ENCODE measurements around the gene RNF112. TPM values are rescaled to one million over a fixed set of nuclear protein-coding genes. Genes with fewer than 3 reads are reported as not detected.

RNF112 gene
- total and polyA plus RNA-seq, 2 of the 13 experiments (the other 11 are each of a cell fraction or from before 2014, with no cell fraction given): 0.05 TPM; not detected in 1

DNA sequence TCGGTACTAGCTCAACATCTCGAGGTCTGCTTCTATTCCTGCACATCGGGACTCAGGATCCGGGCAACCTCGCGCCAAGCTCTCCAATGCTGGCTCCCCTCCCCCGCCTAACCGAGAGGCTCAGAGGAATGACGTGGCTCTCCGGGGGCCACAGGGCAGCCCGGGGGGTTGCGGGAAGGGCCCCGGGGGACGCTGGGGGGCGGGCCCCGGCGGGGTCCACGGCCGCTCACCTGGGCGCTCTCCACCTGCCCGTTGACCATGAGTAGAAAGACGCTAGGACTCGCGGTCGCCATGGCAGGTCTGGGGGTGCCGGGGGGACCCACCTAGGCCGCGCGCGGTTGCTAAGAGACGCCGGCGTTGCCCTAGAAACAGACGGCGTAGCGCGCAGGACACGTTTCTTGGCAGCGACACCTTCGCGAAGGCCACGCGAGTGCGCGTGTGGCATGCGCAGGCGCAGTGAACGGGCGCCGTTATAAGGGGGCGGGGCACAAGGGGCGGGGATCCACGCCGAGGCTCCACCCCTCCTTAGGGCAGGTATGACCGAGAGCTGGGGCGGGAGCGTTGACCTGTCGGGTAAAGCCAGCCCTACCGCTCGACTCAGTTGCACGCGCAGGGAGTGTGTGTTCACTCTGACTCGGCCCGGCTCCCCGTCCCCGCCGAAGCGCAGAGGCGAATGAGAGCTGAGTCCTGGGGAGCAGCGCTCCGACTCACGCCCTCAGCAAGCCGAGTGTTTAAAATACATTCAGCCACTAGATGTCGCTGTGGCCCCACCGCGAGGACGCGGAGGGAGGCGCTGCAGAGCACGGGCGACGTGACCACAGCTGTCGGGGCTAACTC lies 48.5 kb upstream of the RNF112 start, which contains the start of gene B9D1 (continued):
- TF ChIP-seq ZNF335 (CRISPR knock-in tag; IDR thresholded peaks at IDR 0.05) (0 out of 2 replicates have a peak, but pooled peaks have one; percentile 35), MXI1 (IDR thresholded peaks at IDR 0.05; ENCODE audit: borderline replicate concordance, low read depth, low read length) (peak; percentile 97; the same call in 2 of the 3 replicates), NAIF1 (CRISPR knock-in tag; IDR thresholded peaks at IDR 0.05; ENCODE audit: borderline replicate concordance) (no peak), ZFP82 (CRISPR knock-in tag; IDR thresholded peaks at IDR 0.05; ENCODE audit: borderline replicate concordance) (no peak), HNRNPL (IDR thresholded peaks at IDR 0.05; ENCODE audit: low read depth, low read length) (no peak), KLF16 (CRISPR knock-in tag; IDR thresholded peaks at IDR 0.05) (peak; percentile 40 to 51; a peak in 1 of 4 replicates), JUNB (CRISPR knock-in tag; IDR thresholded peaks at IDR 0.05; ENCODE audit: borderline replicate concordance) (no peak), NCOA1 (CRISPR knock-in tag; IDR thresholded peaks at IDR 0.05) (0 out of 2 replicates have a peak, but pooled peaks have one; percentile 36), RORA (CRISPR knock-in tag; IDR thresholded peaks at IDR 0.05) (no peak), ZNF350 (CRISPR knock-in tag; IDR thresholded peaks at IDR 0.05; ENCODE audit: borderline replicate concordance, low read depth) (peak; percentile 89), ZNF678 (CRISPR knock-in tag; IDR thresholded peaks at IDR 0.05) (no peak), RFXAP (CRISPR knock-in tag; IDR thresholded peaks at IDR 0.05; ENCODE audit: borderline replicate concordance) (peak; percentile 99), ZNF20 (CRISPR knock-in tag; IDR thresholded peaks at IDR 0.05) (no peak), ZNF337 (CRISPR knock-in tag; IDR thresholded peaks at IDR 0.05; ENCODE audit: borderline replicate concordance, low read depth) (no peak), ZNF33B (CRISPR knock-in tag; IDR thresholded peaks at IDR 0.05) (no peak), ZNF543 (CRISPR knock-in tag; IDR thresholded peaks at IDR 0.05) (no peak), CEBPG (CRISPR knock-in tag; IDR thresholded peaks at IDR 0.05) (no peak), FOXA3 (CRISPR knock-in tag; IDR thresholded peaks at IDR 0.05) (peak; percentile 47), ZMYM2 (CRISPR knock-in tag; IDR thresholded peaks at IDR 0.05) (no peak)
- TF ChIP-seq, protein P1, sequence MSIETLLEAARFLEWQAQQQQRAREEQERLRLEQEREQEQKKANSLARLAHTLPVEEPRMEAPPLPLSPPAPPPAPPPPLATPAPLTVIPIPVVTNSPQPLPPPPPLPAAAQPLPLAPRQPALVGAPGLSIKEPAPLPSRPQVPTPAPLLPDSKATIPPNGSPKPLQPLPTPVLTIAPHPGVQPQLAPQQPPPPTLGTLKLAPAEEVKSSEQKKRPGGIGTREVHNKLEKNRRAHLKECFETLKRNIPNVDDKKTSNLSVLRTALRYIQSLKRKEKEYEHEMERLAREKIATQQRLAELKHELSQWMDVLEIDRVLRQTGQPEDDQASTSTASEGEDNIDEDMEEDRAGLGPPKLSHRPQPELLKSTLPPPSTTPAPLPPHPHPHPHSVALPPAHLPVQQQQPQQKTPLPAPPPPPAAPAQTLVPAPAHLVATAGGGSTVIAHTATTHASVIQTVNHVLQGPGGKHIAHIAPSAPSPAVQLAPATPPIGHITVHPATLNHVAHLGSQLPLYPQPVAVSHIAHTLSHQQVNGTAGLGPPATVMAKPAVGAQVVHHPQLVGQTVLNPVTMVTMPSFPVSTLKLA (IDR thresholded peaks at IDR 0.05): peak; percentile 68
- TF ChIP-seq, protein P2, sequence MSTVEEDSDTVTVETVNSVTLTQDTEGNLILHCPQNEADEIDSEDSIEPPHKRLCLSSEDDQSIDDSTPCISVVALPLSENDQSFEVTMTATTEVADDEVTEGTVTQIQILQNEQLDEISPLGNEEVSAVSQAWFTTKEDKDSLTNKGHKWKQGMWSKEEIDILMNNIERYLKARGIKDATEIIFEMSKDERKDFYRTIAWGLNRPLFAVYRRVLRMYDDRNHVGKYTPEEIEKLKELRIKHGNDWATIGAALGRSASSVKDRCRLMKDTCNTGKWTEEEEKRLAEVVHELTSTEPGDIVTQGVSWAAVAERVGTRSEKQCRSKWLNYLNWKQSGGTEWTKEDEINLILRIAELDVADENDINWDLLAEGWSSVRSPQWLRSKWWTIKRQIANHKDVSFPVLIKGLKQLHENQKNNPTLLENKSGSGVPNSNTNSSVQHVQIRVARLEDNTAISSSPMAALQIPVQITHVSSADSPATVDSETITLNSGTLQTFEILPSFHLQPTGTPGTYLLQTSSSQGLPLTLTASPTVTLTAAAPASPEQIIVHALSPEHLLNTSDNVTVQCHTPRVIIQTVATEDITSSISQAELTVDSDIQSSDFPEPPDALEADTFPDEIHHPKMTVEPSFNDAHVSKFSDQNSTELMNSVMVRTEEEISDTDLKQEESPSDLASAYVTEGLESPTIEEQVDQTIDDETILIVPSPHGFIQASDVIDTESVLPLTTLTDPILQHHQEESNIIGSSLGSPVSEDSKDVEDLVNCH (CRISPR knock-in tag; IDR thresholded peaks at IDR 0.05): no peak
- TF ChIP-seq, protein P3, sequence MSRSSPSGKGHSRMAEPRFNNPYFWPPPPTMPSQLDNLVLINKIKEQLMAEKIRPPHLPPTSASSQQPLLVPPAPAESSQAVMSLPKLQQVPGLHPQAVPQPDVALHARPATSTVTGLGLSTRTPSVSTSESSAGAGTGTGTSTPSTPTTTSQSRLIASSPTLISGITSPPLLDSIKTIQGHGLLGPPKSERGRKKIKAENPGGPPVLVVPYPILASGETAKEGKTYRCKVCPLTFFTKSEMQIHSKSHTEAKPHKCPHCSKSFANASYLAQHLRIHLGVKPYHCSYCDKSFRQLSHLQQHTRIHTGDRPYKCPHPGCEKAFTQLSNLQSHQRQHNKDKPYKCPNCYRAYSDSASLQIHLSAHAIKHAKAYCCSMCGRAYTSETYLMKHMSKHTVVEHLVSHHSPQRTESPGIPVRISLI (CRISPR knock-in tag; IDR thresholded peaks at IDR 0.05; ENCODE audit: borderline replicate concordance): peak; percentile 3; the same call in 1 of the 2 replicates
- TF ChIP-seq, protein P4, sequence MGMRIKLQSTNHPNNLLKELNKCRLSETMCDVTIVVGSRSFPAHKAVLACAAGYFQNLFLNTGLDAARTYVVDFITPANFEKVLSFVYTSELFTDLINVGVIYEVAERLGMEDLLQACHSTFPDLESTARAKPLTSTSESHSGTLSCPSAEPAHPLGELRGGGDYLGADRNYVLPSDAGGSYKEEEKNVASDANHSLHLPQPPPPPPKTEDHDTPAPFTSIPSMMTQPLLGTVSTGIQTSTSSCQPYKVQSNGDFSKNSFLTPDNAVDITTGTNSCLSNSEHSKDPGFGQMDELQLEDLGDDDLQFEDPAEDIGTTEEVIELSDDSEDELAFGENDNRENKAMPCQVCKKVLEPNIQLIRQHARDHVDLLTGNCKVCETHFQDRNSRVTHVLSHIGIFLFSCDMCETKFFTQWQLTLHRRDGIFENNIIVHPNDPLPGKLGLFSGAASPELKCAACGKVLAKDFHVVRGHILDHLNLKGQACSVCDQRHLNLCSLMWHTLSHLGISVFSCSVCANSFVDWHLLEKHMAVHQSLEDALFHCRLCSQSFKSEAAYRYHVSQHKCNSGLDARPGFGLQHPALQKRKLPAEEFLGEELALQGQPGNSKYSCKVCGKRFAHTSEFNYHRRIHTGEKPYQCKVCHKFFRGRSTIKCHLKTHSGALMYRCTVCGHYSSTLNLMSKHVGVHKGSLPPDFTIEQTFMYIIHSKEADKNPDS (CRISPR knock-in tag; IDR thresholded peaks at IDR 0.05): 0 out of 2 replicates have a peak, but pooled peaks have one; percentile 24

All from HepG2 (cell line).